K562 (cell line): ENCODE data around the gene BHLHE23. TPM values are rescaled to one million over a fixed set of nuclear protein-coding genes. Genes with fewer than 3 reads are reported as not detected.

Source experiments
- ATAC-seq: fragments of 200-7000 bp; cut with Tn5 transposase; 3 replicates; pipeline ENCODE4 v1.9.1; 2020; ENCODE audit warnings: moderate library complexity
- BruUV-seq: library from RNA; stranded (reverse); fragments of 400-500 nt; replicated peaks from 2 replicates; lab custom pipeline; 2021; lab: Mats Ljungman, UMichigan
- CTCF ChIA-PET: fragments of 300-600 bp; formaldehyde crosslinking; extraction: SDS; loops from one replicate; lab custom pipeline; 2021; ENCODE audit warnings: low intra/inter-chr PET ratio; lab: Yijun Ruan, JAX
- POLR2A ChIA-PET: fragments of 300-600, 350-650 bp; sonication (Branson Sonifier 250); formaldehyde crosslinking; extraction: SDS; loops from one replicate; lab custom pipeline; 2021; ENCODE audit warnings: antibody characterized with exemption, inconsistent platforms; lab: Yijun Ruan, JAX
- DNase-seq, 4 experiments: peaks; one replicate each; pipeline versions ENCODE4 v3.0.0 to v3.0.0-alpha.2; 2011 to 2018; ENCODE audit warnings: low spot score in 3 of 4, mixed read lengths in 3 of 4; ENCODE audit errors: extremely low read depth in 1 of 4
- FAIRE-seq: peaks from 2 replicates; lab custom pipeline; 2011; peaks lifted over from hg19 to GRCh38; lab: Jason Lieb, UNC
- H2AFZ ChIP-seq: 2 replicates; pipeline ENCODE4 v1.6.0; 2011; ENCODE audit warnings: low read depth, low read length, control low read depth, inconsistent platforms
- H3K27ac ChIP-seq: fragments of 200-600 bp; 3 replicates; pipeline ENCODE4 v1.8.0; 2011; ENCODE audit warnings: low read depth, mild to moderate bottlenecking, control low read depth, inconsistent platforms, low read length, moderate library complexity, mixed read lengths; ENCODE audit errors: extremely low read depth
- H3K27me3 ChIP-seq, 2 experiments: fragments of 300-600 bp in 1 of 2; 2 replicates in 1 of 2; 3 replicates in 1 of 2; pipeline versions ENCODE4 v1.6.0 to v1.8.0; 2011; ENCODE audit warnings: inconsistent platforms in 2 of 2, low read length in 2 of 2, mild to moderate bottlenecking in 1 of 2, mixed read lengths in 1 of 2, moderate library complexity in 1 of 2; ENCODE audit not compliant: control insufficient read depth in 2 of 2, insufficient read depth in 2 of 2
- H3K36me3 ChIP-seq: fragments of 300-600 bp; 3 replicates; pipeline ENCODE4 v1.8.0; 2011; ENCODE audit warnings: mild to moderate bottlenecking, low read length, inconsistent platforms; ENCODE audit not compliant: control insufficient read depth, insufficient read depth
- H3K4me1 ChIP-seq, 2 experiments: fragments of 200-600 bp in 1 of 2; replicated peaks in 1 of 2; 2 replicates in 1 of 2; 3 replicates in 1 of 2; pipeline versions ENCODE4 v1.5.1 to v1.8.0; 2011; ENCODE audit warnings: inconsistent platforms in 2 of 2, low read length in 2 of 2, mild to moderate bottlenecking in 1 of 2, mixed read lengths in 1 of 2, moderate library complexity in 1 of 2; ENCODE audit not compliant: control insufficient read depth in 2 of 2, insufficient read depth in 2 of 2
- H3K4me2 ChIP-seq: 2 replicates; pipeline ENCODE4 v1.6.1; 2011; ENCODE audit warnings: low read length, control low read depth, inconsistent platforms, mixed read lengths; ENCODE audit not compliant: insufficient read depth
- H3K4me3 ChIP-seq: fragments of 200-600 bp; sonication (generic), shearing (Covaris generic); 2 replicates; pipeline ENCODE4 v1.5.1; 2016; ENCODE audit warnings: control low read depth, inconsistent platforms
- H3K79me2 ChIP-seq: fragments of 200-600 bp; 3 replicates; pipeline ENCODE4 v1.8.0; 2011; ENCODE audit warnings: low read length, inconsistent platforms; ENCODE audit not compliant: control insufficient read depth, insufficient read depth
- H3K9ac ChIP-seq, 2 experiments: 2 replicates each; pipeline versions ENCODE4 v1.6.0 to v1.6.1; 2011; ENCODE audit warnings: low read depth in 2 of 2, low read length in 2 of 2, control low read depth in 1 of 2, inconsistent platforms in 1 of 2, mild to moderate bottlenecking in 1 of 2, mixed read lengths in 1 of 2; ENCODE audit not compliant: insufficient read depth in 1 of 2
- H3K9me1 ChIP-seq: one replicate; pipeline ENCODE4 v1.6.0; 2011; ENCODE audit warnings: inconsistent platforms, mild to moderate bottlenecking, low read length, moderate library complexity; ENCODE audit not compliant: control insufficient read depth, insufficient read depth
- H3K9me3 ChIP-seq: replicated peaks from 2 replicates; pipeline ENCODE4 v1.5.1; 2011; ENCODE audit warnings: low read depth, low read length, inconsistent platforms; ENCODE audit not compliant: control insufficient read depth, insufficient read depth
- H4K20me1 ChIP-seq: replicated peaks from 2 replicates; pipeline ENCODE4 v1.6.1; 2011; ENCODE audit warnings: low read length, inconsistent platforms, mixed read lengths; ENCODE audit not compliant: control insufficient read depth, insufficient read depth
- CREB1 ChIP-seq, 2 experiments: sonication (generic) in 1 of 2; formaldehyde crosslinking in 1 of 2; IDR thresholded peaks; 2 replicates each; pipeline versions ENCODE4 v1.6.1 to v1.8.0; 2012 to 2022; ENCODE audit warnings: inconsistent platforms in 1 of 2, mild to moderate bottlenecking in 1 of 2, missing genetic modification reagents in 1 of 2, moderate library complexity in 1 of 2
- CREM ChIP-seq: IDR thresholded peaks from 2 replicates; pipeline ENCODE4 v1.6.1; 2014; ENCODE audit warnings: antibody characterized with exemption, low read depth
- DDX20 ChIP-seq: fragments of 450-650 bp; IDR thresholded peaks from 2 replicates; pipeline ENCODE4 v1.6.1; 2016; ENCODE audit warnings: missing genetic modification characterization, low read depth, mild to moderate bottlenecking, missing compliant biosample characterization, moderate library complexity
- FOXM1 ChIP-seq, 2 experiments: fragments of 450-650 bp in 1 of 2; sonication (generic) in 1 of 2; formaldehyde crosslinking in 1 of 2; IDR thresholded peaks; 2 replicates each; pipeline versions ENCODE4 v1.6.1 to v1.9.0; 2017 to 2022; ENCODE audit warnings: low read depth in 2 of 2, mild to moderate bottlenecking in 2 of 2, missing genetic modification reagents in 1 of 2, moderate library complexity in 1 of 2
- GABPB1 ChIP-seq: sonication (generic); formaldehyde crosslinking; IDR thresholded peaks from 2 replicates; pipeline ENCODE4 v1.8.0; 2022; ENCODE audit warnings: mild to moderate bottlenecking, missing genetic modification reagents
- KDM1A ChIP-seq, 2 experiments: fragments of 450-650 bp; IDR thresholded peaks; 2 replicates each; pipeline ENCODE4 v1.6.1; 2016; ENCODE audit warnings: mild to moderate bottlenecking in 2 of 2
- KDM5B ChIP-seq: fragments of 200-600 bp; sonication (generic); IDR thresholded peaks from 2 replicates; pipeline ENCODE4 v1.6.1; 2012; ENCODE audit warnings: low read depth, mild to moderate bottlenecking, moderate library complexity, low read length, control low read depth, inconsistent platforms; ENCODE audit not compliant: insufficient replicate concordance
- KLF16 ChIP-seq: IDR thresholded peaks from 2 replicates; pipeline ENCODE4 v1.6.1; 2016; ENCODE audit warnings: antibody characterized with exemption
- MYC ChIP-seq, 2 experiments: fragments of 250-450 bp in 1 of 2; sonication (Bioruptor Pico) in 1 of 2; IDR thresholded peaks; 2 replicates each; pipeline versions ENCODE4 v1.5.1 to v1.6.1; 2012 to 2021; ENCODE audit warnings: low read depth in 2 of 2, borderline replicate concordance in 1 of 2, improper control_type of control experiment in 1 of 2, low read length in 1 of 2, mild to moderate bottlenecking in 1 of 2, moderate library complexity in 1 of 2
- PKNOX1 ChIP-seq: fragments of 450-650 bp; IDR thresholded peaks from 2 replicates; pipeline ENCODE4 v1.6.1; 2016
- POLR2B ChIP-seq: fragments of 450-650 bp; IDR thresholded peaks from 2 replicates; pipeline ENCODE4 v1.6.1; 2018; ENCODE audit warnings: low read depth; ENCODE audit not compliant: partially characterized antibody
- SFPQ ChIP-seq: fragments of 200-400 bp; formaldehyde crosslinking; IDR thresholded peaks from 2 replicates; pipeline ENCODE4 v1.6.1; 2017; ENCODE audit warnings: mild to moderate bottlenecking, low read depth, low read length, moderate library complexity
- SMARCA5 ChIP-seq: fragments of 450-650 bp; IDR thresholded peaks from 2 replicates; pipeline ENCODE4 v1.6.1; 2016
- TCF7L2 ChIP-seq: fragments of 150-350 bp; IDR thresholded peaks from 2 replicates; pipeline ENCODE4 v1.6.1; 2016; ENCODE audit warnings: low read depth, mild to moderate bottlenecking, low read length, moderate library complexity
- TCFL5 ChIP-seq: fragments of 250-450 bp; sonication (Bioruptor Pico); conservative IDR thresholded peaks from 2 replicates; pipeline ENCODE4 v1.6.1; 2021; ENCODE audit warnings: mild to moderate bottlenecking, moderate library complexity, matching md5 sums
- ZNF133 ChIP-seq: fragments of 250-450 bp; sonication (Bioruptor Pico); IDR thresholded peaks from 2 replicates; pipeline ENCODE4 v1.4.0; 2020; ENCODE audit warnings: mild to moderate bottlenecking
- ZNF507 ChIP-seq: conservative IDR thresholded peaks from 2 replicates; pipeline ENCODE4 v1.6.1; 2017; ENCODE audit warnings: missing genetic modification characterization, missing compliant biosample characterization
- ZNF75A ChIP-seq: fragments of 450-650 bp; formaldehyde crosslinking; IDR thresholded peaks from 2 replicates; pipeline ENCODE4 v1.4.0; 2020; ENCODE audit warnings: mild to moderate bottlenecking
- WGBS: fragments of 100-300 bp; shearing (Covaris generic); methylation state at CpG from one replicate; pipeline ENCODE4 v1.1.6; 2016; ENCODE audit warnings: low coverage, mixed read lengths; ENCODE audit not compliant: insufficient coverage; ENCODE audit errors: missing lambda C conversion rate; 5-methylcytosine and 5-hydroxymethylcytosine counted together
- in situ Hi-C: fragments of 300-500 bp; cut with MboI; formaldehyde crosslinking; loops from 4 replicates; pipeline ENCODE4 v1.15.0; 2018; ENCODE audit warnings: inconsistent platforms, mixed read lengths
- intact Hi-C: fragments of 100-400 bp; cut with micrococcal nuclease; formaldehyde crosslinking; loops from 2 replicates; pipeline ENCODE4 v1.14.2; 2022
- polyA plus RNA-seq, 8 experiments: library from polyadenylated mRNA; depleted of rRNA in 4 of 8; stranded (reverse) in 5 of 8; unstranded in 3 of 8; fragments of >200 nt; fragmentation: Nextera tagmentation in 2 of 8; fragmentation: Illumina TruSeq in 1 of 8; extraction: Ambion mirVana in 2 of 8; extraction: Trizol in 1 of 8; gene quantifications; 2 replicates each; pipeline versions ENCODE4 v1.2.1 to v1.2.3, GENCODE V29; 2011 to 2014; ENCODE audit warnings: inconsistent platforms in 1 of 8, missing spikeins in 1 of 8
- total RNA-seq, 7 experiments: library from RNA; depleted of rRNA in 6 of 7; stranded (reverse); fragments of >200 nt in 6 of 7; fragmentation: Illumina TruSeq in 2 of 7; extraction: Trizol in 2 of 7; gene quantifications; 2 replicates each; pipeline versions ENCODE4 v1.2.1 to v1.2.3, GENCODE V29; 2011 to 2021; ENCODE audit warnings: low replicate concordance in 1 of 7

BHLHE23 gene
- total and polyA plus RNA-seq, 9 of the 15 experiments (the other 6 are each of a cell fraction or from before 2014, with no cell fraction given): not detected

- Histone ChIP-seq H3K4me1 (peaks cover 0 to 41% of the 10 kb centered on the region in 2 experiments; a peak in 3 of 5 replicates), H3K9ac (no peak overlapping the region), H3K27me3 (peaks cover 25 to 93% of the 10 kb centered on the region in 2 experiments), H3K27ac (no peak overlapping the region), H3K4me3 (no peak overlapping the region), H4K20me1 (no peaks in the 10 kb centered on the region; the same call in 1 of the 2 replicates), H3K9me1 (no peaks in the 10 kb centered on the region), H3K4me2 (no peak overlapping the region), H3K36me3 (no peaks in the 10 kb centered on the region), H2AFZ (no peak overlapping the region), H3K9me3 (no peaks in the 10 kb centered on the region), H3K79me2 (no peaks in the 10 kb centered on the region)
- POLR2A ChIA-PET: interaction anchor here (0.6 to 1.3 kb wide), 8 partner anchors 8 to 97 kb away, joined by 3 to 4 read pairs (median 3); no protein-coding TSS in a partner anchor
- intact Hi-C loops: loop anchor here (1.0 kb wide), 1 partner anchor 37 kb away; no protein-coding TSS in a partner anchor
- no TSS peak for BruUV-seq
- ATAC-seq (peak; percentile 98), FAIRE-seq (peak; percentile 95), DNase-seq (peak; percentile 86 to 90 (median 89))
- WGBS: under 1% methylated on average over 31 of the region's 38 CpGs
- in situ Hi-C loops: no loop called here
- CTCF ChIA-PET: interaction anchor here (0.6 to 1.5 kb wide), 5 partner anchors 35 to 308 kb away, joined by 3 to 16 read pairs (median 3); no protein-coding TSS in a partner anchor
- TF ChIP-seq TCF7L2 (no peak), ZNF507 (tag) (no peak), KLF16 (peak; percentile 56; the same call in 1 of the 2 replicates), FOXM1 (IDR thresholded peaks at IDR 0.05; ENCODE audit: low read depth) (no peak), FOXM1 (CRISPR knock-in tag; IDR thresholded peaks at IDR 0.05; ENCODE audit: low read depth) (no peak), TCFL5 (CRISPR knock-in tag) (no peak), PKNOX1 (no peak), KDM1A (IDR thresholded peaks at IDR 0.05) (peak in 1 of 2 experiments; percentile 86; a peak in 1 of 4 replicates), CREB1 (IDR thresholded peaks at IDR 0.05) (no peak), CREB1 (CRISPR knock-in tag; IDR thresholded peaks at IDR 0.05) (no peak), SMARCA5 (peak; percentile 55; the same call in 1 of the 2 replicates), SFPQ (no peak), ZNF75A (no peak), DDX20 (tag) (no peak), CREM (peak; percentile 61), KDM5B (no peak), MYC (IDR thresholded peaks at IDR 0.05; ENCODE audit: low read depth, low read length) (0 out of 2 replicates have a peak, but pooled peaks have one; percentile 28), MYC (CRISPR knock-in tag; IDR thresholded peaks at IDR 0.05; ENCODE audit: borderline replicate concordance, low read depth) (no peak), ZNF133 (CRISPR knock-in tag) (no peak), POLR2B (no peak), GABPB1 (CRISPR knock-in tag) (peak; percentile 58; the same call in 1 of the 2 replicates)
Measured at GRCh38 chr20:62971950-62972844, 34.6 kb downstream of the BHLHE23 start.
